Suprapubic skin (tissue), 4 donors: Measurements from ENCODE around the gene CNNM4. TPM values are rescaled to one million over a fixed set of nuclear protein-coding genes. Genes with fewer than 3 reads are reported as not detected.

Experiments used
- DNase-seq, 2 donors: peaks; one replicate each; pipeline ENCODE4 v3.0.0-alpha.2; 2019; ENCODE audit warnings: low spot score in 2 of 2
- H3K27ac ChIP-seq: fragments of 200-600 bp; sonication (generic); one replicate; pipeline ENCODE4 v1.5.1; 2019
- H3K27me3 ChIP-seq: fragments of 200-600 bp; sonication (generic); one replicate; pipeline ENCODE4 v1.5.1; 2019
- H3K36me3 ChIP-seq: fragments of 200-600 bp; sonication (generic); one replicate; pipeline ENCODE4 v1.5.1; 2019
- H3K4me1 ChIP-seq: fragments of 200-600 bp; sonication (generic); one replicate; pipeline ENCODE4 v1.5.1; 2019
- H3K4me3 ChIP-seq: fragments of 200-600 bp; sonication (generic); one replicate; pipeline ENCODE4 v1.5.1; 2019; ENCODE audit warnings: mild to moderate bottlenecking
- H3K9me3 ChIP-seq: fragments of 200-600 bp; sonication (generic); one replicate; pipeline ENCODE4 v1.5.1; 2019
- EP300 ChIP-seq: sonication (generic); formaldehyde crosslinking; IDR thresholded peaks from one replicate; pipeline ENCODE4 v1.6.1; 2017; ENCODE audit warnings: antibody characterized with exemption
- POLR2A ChIP-seq, 2 donors: fragments of 450-650 bp; IDR thresholded peaks; one replicate each; pipeline ENCODE4 v1.6.1; 2017; ENCODE audit warnings: antibody characterized with exemption in 2 of 2, mild to moderate bottlenecking in 2 of 2, moderate library complexity in 2 of 2
- POLR2AphosphoS5 ChIP-seq, 3 donors: sonication (generic); formaldehyde crosslinking; IDR thresholded peaks; one replicate each; pipeline ENCODE4 v1.6.1; 2017; ENCODE audit warnings: antibody characterized with exemption in 3 of 3
- WGBS: methylation state at CpG from one replicate; pipeline ENCODE4 v1.1.5; 2018; 5-methylcytosine and 5-hydroxymethylcytosine counted together
- total RNA-seq, 4 donors: library from RNA; depleted of rRNA; stranded (reverse); fragments of >200 nt; gene quantifications; one replicate each; pipeline ENCODE4 v1.1.0, GENCODE V29; 2016
- TF ChIP-seq, protein P1 (sequence below), 2 donors: fragments of 200-600 bp in 1 of 2; fragments of 450-650 bp in 1 of 2; sonication (generic) in 1 of 2; IDR thresholded peaks; one replicate each; pipeline ENCODE4 v1.5.1; 2016 to 2019; ENCODE audit warnings: antibody characterized with exemption in 2 of 2, mild to moderate bottlenecking in 1 of 2, moderate library complexity in 1 of 2

Gene CNNM4
- total RNA-seq, 4 donors from 2014 or later, result 14.9 to 18.9 (median 16.3) TPM

DNA sequence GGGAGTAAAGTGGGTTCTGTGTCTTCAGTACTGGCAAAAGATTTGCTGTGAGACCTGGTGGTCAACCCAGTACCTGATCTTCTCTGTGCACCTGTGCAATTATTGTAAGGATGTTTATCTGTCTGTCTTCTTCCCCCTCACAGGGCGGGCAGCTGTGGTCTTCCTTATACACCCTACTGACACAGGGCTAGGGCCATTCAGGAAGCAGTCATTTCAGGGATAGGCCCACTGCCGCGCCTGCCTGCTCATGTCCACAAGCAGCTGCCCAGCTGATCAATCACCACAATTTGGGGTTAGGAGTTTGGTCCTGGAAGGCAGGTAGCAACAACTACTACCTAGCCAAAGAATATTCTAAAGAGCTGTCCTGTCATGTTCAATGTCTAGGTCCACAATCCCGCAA is 1.2 kb upstream of the CNNM4 start:
- no peak for DNase-seq
- 93% methylated on average over 4 of the region's 4 CpGs for WGBS

DNA sequence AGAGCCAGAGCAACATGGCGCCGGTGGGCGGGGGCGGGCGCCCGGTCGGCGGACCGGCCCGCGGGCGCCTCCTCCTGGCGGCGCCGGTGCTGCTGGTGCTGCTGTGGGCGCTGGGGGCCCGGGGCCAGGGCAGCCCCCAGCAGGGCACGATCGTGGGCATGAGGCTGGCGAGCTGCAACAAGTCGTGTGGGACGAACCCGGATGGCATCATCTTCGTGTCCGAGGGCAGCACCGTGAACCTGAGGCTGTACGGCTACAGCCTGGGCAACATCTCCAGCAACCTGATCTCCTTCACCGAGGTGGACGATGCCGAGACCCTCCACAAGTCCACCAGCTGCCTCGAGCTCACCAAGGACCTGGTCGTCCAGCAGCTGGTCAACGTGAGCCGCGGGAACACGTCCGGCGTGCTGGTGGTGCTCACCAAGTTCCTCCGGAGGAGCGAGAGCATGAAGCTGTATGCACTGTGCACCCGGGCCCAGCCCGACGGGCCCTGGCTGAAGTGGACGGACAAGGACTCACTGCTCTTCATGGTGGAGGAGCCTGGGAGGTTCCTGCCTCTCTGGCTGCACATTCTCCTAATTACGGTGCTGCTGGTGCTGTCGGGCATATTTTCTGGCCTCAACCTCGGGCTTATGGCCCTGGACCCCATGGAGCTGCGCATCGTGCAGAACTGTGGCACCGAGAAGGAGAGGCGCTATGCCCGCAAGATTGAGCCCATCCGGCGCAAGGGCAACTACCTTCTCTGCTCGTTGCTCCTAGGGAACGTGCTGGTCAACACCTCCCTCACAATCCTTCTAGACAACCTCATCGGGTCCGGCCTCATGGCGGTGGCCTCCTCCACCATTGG is 507 bp downstream of the CNNM4 start:
- TF ChIP-seq EP300 (no peak), POLR2A (IDR thresholded peaks at IDR 0.05) (peak in 1 of 2 donors; percentile 55)
- TF ChIP-seq, protein P1, sequence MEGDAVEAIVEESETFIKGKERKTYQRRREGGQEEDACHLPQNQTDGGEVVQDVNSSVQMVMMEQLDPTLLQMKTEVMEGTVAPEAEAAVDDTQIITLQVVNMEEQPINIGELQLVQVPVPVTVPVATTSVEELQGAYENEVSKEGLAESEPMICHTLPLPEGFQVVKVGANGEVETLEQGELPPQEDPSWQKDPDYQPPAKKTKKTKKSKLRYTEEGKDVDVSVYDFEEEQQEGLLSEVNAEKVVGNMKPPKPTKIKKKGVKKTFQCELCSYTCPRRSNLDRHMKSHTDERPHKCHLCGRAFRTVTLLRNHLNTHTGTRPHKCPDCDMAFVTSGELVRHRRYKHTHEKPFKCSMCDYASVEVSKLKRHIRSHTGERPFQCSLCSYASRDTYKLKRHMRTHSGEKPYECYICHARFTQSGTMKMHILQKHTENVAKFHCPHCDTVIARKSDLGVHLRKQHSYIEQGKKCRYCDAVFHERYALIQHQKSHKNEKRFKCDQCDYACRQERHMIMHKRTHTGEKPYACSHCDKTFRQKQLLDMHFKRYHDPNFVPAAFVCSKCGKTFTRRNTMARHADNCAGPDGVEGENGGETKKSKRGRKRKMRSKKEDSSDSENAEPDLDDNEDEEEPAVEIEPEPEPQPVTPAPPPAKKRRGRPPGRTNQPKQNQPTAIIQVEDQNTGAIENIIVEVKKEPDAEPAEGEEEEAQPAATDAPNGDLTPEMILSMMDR (IDR thresholded peaks at IDR 0.05), result peak; percentile 46 to 77
- DNase-seq, result peak in 1 of 2 donors; percentile 78
- 68% methylated on average over 18 of the region's 59 CpGs for WGBS

More for the DNA sequence above, 1.2 kb upstream of the CNNM4 start:
- TF ChIP-seq EP300 (no peak), POLR2A (IDR thresholded peaks at IDR 0.05) (no peak), POLR2AphosphoS5 (IDR thresholded peaks at IDR 0.05) (no peak)
- TF ChIP-seq, protein P1 (IDR thresholded peaks at IDR 0.05), result no peak
- no peak overlapping the region for H3K27ac ChIP-seq
- no peaks in the 10 kb centered on the region for H3K36me3 ChIP-seq
- H3K4me3 ChIP-seq, result no peak overlapping the region
- no peaks in the 10 kb centered on the region for H3K9me3 ChIP-seq
- peaks cover 54% of the 10 kb centered on the region for H3K4me1 ChIP-seq
- H3K27me3 ChIP-seq, result no peaks in the 10 kb centered on the region

DNA sequence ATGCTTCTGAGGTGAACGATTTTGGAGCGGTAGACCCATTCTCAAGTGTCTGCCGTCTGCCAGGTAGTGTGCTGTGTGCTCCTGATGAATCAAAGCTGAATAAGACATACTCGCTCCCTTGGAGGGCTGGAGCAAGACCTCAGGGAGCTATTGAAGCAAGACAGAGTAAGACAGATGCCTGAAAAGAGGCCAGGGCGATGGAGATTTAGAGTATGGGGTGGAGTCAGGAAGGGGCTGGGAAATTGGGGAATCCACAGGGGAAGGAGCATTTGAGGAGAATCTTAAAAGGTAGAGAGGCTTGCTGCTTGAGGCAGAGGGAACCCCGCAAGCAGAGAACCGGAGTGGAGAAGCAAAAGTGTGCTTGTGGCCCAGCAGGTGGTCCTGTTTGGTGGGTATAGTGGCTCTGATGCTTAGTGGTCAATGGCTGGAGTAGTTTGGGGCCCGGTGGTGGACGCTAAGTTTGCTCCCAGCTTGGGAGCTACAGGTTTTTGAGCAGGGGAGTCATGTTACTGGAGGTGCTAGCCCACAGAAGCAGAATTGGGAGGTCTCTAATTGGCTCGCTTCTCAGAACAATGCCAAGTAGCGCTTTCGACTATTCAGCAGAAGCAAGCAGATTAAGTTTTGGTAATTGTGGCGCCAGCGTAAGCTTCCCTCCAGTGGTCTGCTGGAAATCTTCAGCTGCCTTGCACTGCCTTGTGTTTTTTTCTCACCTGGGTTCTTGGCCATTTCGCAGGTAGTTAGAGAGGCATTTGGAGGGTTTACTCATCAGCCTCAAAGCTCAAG is 2.0 kb downstream of the CNNM4 start:
- Histone ChIP-seq H3K27ac (peak overlapping the region; percentile 32), H3K9me3 (no peaks in the 10 kb centered on the region), H3K27me3 (no peaks in the 10 kb centered on the region), H3K36me3 (no peaks in the 10 kb centered on the region), H3K4me3 (peak overlapping the region; percentile 67), H3K4me1 (peaks cover 67% of the 10 kb centered on the region)
- no peak for TF ChIP-seq POLR2A (IDR thresholded peaks at IDR 0.05)
- no peak for TF ChIP-seq EP300
- TF ChIP-seq POLR2AphosphoS5 (IDR thresholded peaks at IDR 0.05), result no peak
- TF ChIP-seq, protein P1 (IDR thresholded peaks at IDR 0.05), result no peak
- 20% methylated on average over 15 of the region's 15 CpGs for WGBS
- no peak for DNase-seq

More for the DNA sequence above, 507 bp downstream of the CNNM4 start:
- no peaks in the 10 kb centered on the region for H3K27me3 ChIP-seq
- H3K9me3 ChIP-seq, result no peaks in the 10 kb centered on the region
- H3K27ac ChIP-seq, result peak overlapping the region; percentile 73
- no peaks in the 10 kb centered on the region for H3K36me3 ChIP-seq
- H3K4me3 ChIP-seq, result peak overlapping the region; percentile 67
- peaks cover 57% of the 10 kb centered on the region for H3K4me1 ChIP-seq

DNA sequence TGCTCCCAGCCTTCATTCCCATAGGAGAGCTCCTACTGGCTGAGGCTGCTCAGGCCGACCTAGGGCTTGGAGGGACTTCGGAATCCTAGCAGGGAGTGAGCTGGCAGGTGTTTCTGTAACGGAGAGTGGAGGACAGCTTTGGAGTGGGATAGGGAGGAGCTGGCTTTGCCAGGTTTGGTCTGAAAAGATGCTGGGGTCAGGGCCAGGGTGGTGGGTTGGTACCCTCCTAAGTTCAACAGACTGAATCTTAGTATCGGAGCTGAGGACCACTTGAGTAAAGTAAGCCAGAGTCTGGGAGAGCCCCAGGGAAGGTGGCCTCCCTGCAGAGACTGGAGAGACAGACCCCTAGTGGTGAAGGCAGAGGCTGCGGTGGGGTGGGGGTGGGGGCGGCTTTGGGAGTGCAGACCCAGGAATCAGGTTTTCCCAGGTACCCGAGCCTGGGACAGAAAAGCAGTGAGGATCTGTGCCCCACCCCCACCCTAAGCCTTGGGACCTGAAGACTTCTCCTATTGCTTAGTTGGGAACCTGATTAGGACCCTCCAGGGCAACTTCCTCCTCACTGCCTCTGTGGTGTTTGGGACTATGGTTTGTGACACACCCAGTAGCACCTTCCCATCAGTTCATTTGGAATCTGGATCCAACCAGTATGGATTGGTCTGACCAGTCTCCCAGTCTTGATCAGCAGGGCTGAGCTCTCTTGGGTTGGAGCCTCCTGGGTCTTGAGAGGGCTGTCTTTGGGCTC is 3.0 kb downstream of the CNNM4 start:
- peak overlapping the region; percentile 26 for H3K27ac ChIP-seq
- peaks cover 70% of the 10 kb centered on the region for H3K4me1 ChIP-seq
- no peaks in the 10 kb centered on the region for H3K27me3 ChIP-seq
- no peaks in the 10 kb centered on the region for H3K36me3 ChIP-seq
- TF ChIP-seq POLR2A (IDR thresholded peaks at IDR 0.05), result no peak
- TF ChIP-seq, protein P1 (IDR thresholded peaks at IDR 0.05), result peak in 1 of 2 donors; percentile 25
- no peaks in the 10 kb centered on the region for H3K9me3 ChIP-seq
- no peak for DNase-seq
- 26% methylated on average over 4 of the region's 7 CpGs for WGBS
- peak overlapping the region; percentile 67 for H3K4me3 ChIP-seq
